OCI-M1 (cell line): ENCODE results near the gene RSRC2.
A peak's percentile ranks its signal among the peaks of the same experiment; 100 is the strongest.
"Not testable (repeated sequence)": the region's sequence is repeated elsewhere in the genome, so short reads cannot be mapped to it uniquely, and the experiment has no call there.

ENCODE experiments used
- DNase-seq: peaks from one replicate; lab custom pipeline; 2025; lab: John Stamatoyannopoulos, UW

RSRC2 gene

GRCh38 chr12:122518908-122519307, 7.8 kb downstream of the RSRC2 start:
- DNase-seq: no peak

GRCh38 chr12:122517877-122518276, 8.9 kb downstream of the RSRC2 start:
- DNase-seq: peak; percentile 75

- no peak for DNase-seq
Observed at GRCh38 chr12:122516544-122517361, 10.0 kb downstream of the RSRC2 start.

- DNase-seq: no peak
Observed at GRCh38 chr12:122515275-122515674, 11.5 kb downstream of the RSRC2 start.

GRCh38 chr12:122513660-122514059, 13.1 kb downstream of the RSRC2 start:
- no peak for DNase-seq

GRCh38 chr12:122513028-122513427, 13.7 kb downstream of the RSRC2 start:
- not testable (repeated sequence) for DNase-seq

- DNase-seq: no peak
Observed at GRCh38 chr12:122508163-122508562, 18.6 kb downstream of the RSRC2 start.

GRCh38 chr12:122506393-122506938, 20.3 kb downstream of the RSRC2 start:
- no peak for DNase-seq

- DNase-seq: no peak
Observed at GRCh38 chr12:122505419-122506051, 21.2 kb downstream of the RSRC2 start.

- no peak for DNase-seq
Observed at GRCh38 chr12:122503783-122504590, 22.7 kb downstream of the RSRC2 start.

- peak; percentile 18 for DNase-seq
Observed at GRCh38 chr12:122503147-122503751, 23.5 kb downstream of the RSRC2 start.

- no peak for DNase-seq
Observed at GRCh38 chr12:122501489-122501989, 25.2 kb downstream of the RSRC2 start.

- DNase-seq: peak; percentile 99
Observed at GRCh38 chr12:122500685-122501488, 25.8 kb downstream of the RSRC2 start, which contains the start of gene ZCCHC8. ZCCHC8 (minus strand) TSS chr12:122500932; CDS start chr12:122500840, 92 bp downstream.

- DNase-seq: peak; percentile 78
Observed at GRCh38 chr12:122499991-122500684, 26.6 kb downstream of the RSRC2 start.

GRCh38 chr12:122495258-122495657, 31.5 kb downstream of the RSRC2 start:
- DNase-seq: no peak

- DNase-seq: not testable (repeated sequence)
Observed at GRCh38 chr12:122493222-122493621, 33.5 kb downstream of the RSRC2 start.

GRCh38 chr12:122491991-122492390, 34.7 kb downstream of the RSRC2 start:
- no peak for DNase-seq

GRCh38 chr12:122489038-122489437, 37.7 kb downstream of the RSRC2 start:
- DNase-seq: peak; percentile 42

- DNase-seq: not testable (repeated sequence)
Observed at GRCh38 chr12:122487807-122488206, 38.9 kb downstream of the RSRC2 start.

- no peak for DNase-seq
Observed at GRCh38 chr12:122486805-122487426, 39.8 kb downstream of the RSRC2 start.
